Liver (tissue), 3 donors: ENCODE measurements around the gene LRRK1.

ENCODE experiments used
- EGR1 ChIP-seq, 2 donors: IDR thresholded peaks; 2 replicates each; pipeline ENCODE4 v1.6.1; 2016 to 2018; ENCODE audit warnings: antibody characterized with exemption in 2 of 2, low read depth in 2 of 2
- FOXA1 ChIP-seq: IDR thresholded peaks from 2 replicates; pipeline ENCODE4 v1.6.1; 2016; ENCODE audit warnings: antibody characterized with exemption
- HNF4G ChIP-seq: IDR thresholded peaks from 2 replicates; pipeline ENCODE4 v1.6.1; 2016; ENCODE audit warnings: antibody characterized with exemption
- NR2F2 ChIP-seq: IDR thresholded peaks from 2 replicates; pipeline ENCODE4 v1.6.1; 2016; ENCODE audit warnings: antibody characterized with exemption
- RAD21 ChIP-seq, 2 donors: IDR thresholded peaks; 2 replicates each; pipeline ENCODE4 v1.6.1; 2016; ENCODE audit warnings: antibody characterized with exemption in 2 of 2, mild to moderate bottlenecking in 2 of 2
- RXRA ChIP-seq, 2 donors: IDR thresholded peaks; 2 replicates each; pipeline ENCODE4 v1.6.1; 2017 to 2018; ENCODE audit warnings: antibody characterized with exemption in 2 of 2, mild to moderate bottlenecking in 1 of 2
- SP1 ChIP-seq: IDR thresholded peaks from 2 replicates; pipeline ENCODE4 v1.6.1; 2018; ENCODE audit warnings: antibody characterized with exemption, mild to moderate bottlenecking
- TAF1 ChIP-seq: conservative IDR thresholded peaks from 2 replicates; pipeline ENCODE4 v1.6.1; 2016; ENCODE audit warnings: antibody characterized with exemption, mild to moderate bottlenecking
- YY1 ChIP-seq: IDR thresholded peaks from 2 replicates; pipeline ENCODE4 v1.6.1; 2016; ENCODE audit warnings: antibody characterized with exemption, mild to moderate bottlenecking
- TF ChIP-seq, protein P1 (sequence below): fragments of 150-350 bp; IDR thresholded peaks from 2 replicates; pipeline ENCODE4 v1.5.1; 2017; ENCODE audit warnings: improper control_type of control experiment, low read depth, low read length; ENCODE audit not compliant: missing input control
- TF ChIP-seq, protein P2 (sequence below): IDR thresholded peaks from 2 replicates; pipeline ENCODE4 v1.6.1; 2016; ENCODE audit warnings: antibody characterized with exemption, mild to moderate bottlenecking
- TF ChIP-seq, protein P3 (sequence below): IDR thresholded peaks from 2 replicates; pipeline ENCODE4 v1.6.1; 2016; ENCODE audit warnings: antibody characterized with exemption
- TF ChIP-seq, protein P4 (sequence below): IDR thresholded peaks from 2 replicates; pipeline ENCODE4 v1.6.1; 2016; ENCODE audit warnings: antibody characterized with exemption
- donor health status: healthy.
- donor health status: healthy.

DNA sequence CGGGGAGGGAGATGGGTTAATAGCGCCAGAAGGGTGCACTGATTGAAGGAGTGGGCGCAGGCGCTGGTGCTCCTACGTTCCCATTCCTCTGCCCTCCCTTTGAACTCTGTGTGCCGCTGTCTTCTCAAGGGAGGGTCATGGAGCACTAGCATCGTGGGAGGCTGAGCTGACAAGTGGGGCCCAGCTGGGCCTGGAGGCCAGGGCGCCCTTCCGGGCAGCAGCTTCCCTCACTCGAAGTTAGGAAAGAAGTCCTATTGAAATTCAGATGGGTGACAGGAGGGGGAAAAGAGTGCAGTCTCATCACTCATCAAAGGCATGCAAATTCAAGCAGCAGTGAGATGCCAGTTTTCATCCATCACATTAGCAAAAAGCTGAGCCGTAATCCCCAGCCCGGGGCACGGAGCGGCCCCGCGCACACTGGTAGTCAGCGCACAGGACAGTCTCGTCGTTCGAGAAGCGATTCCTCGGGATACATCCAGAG lies 128.2 kb downstream of the LRRK1 start:
- TF ChIP-seq, protein P1, sequence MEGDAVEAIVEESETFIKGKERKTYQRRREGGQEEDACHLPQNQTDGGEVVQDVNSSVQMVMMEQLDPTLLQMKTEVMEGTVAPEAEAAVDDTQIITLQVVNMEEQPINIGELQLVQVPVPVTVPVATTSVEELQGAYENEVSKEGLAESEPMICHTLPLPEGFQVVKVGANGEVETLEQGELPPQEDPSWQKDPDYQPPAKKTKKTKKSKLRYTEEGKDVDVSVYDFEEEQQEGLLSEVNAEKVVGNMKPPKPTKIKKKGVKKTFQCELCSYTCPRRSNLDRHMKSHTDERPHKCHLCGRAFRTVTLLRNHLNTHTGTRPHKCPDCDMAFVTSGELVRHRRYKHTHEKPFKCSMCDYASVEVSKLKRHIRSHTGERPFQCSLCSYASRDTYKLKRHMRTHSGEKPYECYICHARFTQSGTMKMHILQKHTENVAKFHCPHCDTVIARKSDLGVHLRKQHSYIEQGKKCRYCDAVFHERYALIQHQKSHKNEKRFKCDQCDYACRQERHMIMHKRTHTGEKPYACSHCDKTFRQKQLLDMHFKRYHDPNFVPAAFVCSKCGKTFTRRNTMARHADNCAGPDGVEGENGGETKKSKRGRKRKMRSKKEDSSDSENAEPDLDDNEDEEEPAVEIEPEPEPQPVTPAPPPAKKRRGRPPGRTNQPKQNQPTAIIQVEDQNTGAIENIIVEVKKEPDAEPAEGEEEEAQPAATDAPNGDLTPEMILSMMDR = no peak
- TF ChIP-seq SP1 = no peak
- TF ChIP-seq RAD21 (IDR thresholded peaks at IDR 0.05) = no peak
- no peak for TF ChIP-seq EGR1 (IDR thresholded peaks at IDR 0.05; ENCODE audit: low read depth in 2 of 2)
- TF ChIP-seq FOXA1 = no peak
- TF ChIP-seq, protein P2, sequence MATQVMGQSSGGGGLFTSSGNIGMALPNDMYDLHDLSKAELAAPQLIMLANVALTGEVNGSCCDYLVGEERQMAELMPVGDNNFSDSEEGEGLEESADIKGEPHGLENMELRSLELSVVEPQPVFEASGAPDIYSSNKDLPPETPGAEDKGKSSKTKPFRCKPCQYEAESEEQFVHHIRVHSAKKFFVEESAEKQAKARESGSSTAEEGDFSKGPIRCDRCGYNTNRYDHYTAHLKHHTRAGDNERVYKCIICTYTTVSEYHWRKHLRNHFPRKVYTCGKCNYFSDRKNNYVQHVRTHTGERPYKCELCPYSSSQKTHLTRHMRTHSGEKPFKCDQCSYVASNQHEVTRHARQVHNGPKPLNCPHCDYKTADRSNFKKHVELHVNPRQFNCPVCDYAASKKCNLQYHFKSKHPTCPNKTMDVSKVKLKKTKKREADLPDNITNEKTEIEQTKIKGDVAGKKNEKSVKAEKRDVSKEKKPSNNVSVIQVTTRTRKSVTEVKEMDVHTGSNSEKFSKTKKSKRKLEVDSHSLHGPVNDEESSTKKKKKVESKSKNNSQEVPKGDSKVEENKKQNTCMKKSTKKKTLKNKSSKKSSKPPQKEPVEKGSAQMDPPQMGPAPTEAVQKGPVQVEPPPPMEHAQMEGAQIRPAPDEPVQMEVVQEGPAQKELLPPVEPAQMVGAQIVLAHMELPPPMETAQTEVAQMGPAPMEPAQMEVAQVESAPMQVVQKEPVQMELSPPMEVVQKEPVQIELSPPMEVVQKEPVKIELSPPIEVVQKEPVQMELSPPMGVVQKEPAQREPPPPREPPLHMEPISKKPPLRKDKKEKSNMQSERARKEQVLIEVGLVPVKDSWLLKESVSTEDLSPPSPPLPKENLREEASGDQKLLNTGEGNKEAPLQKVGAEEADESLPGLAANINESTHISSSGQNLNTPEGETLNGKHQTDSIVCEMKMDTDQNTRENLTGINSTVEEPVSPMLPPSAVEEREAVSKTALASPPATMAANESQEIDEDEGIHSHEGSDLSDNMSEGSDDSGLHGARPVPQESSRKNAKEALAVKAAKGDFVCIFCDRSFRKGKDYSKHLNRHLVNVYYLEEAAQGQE = no peak
- TF ChIP-seq, protein P3, sequence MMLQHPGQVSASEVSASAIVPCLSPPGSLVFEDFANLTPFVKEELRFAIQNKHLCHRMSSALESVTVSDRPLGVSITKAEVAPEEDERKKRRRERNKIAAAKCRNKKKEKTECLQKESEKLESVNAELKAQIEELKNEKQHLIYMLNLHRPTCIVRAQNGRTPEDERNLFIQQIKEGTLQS = no peak
- TF ChIP-seq, protein P4, sequence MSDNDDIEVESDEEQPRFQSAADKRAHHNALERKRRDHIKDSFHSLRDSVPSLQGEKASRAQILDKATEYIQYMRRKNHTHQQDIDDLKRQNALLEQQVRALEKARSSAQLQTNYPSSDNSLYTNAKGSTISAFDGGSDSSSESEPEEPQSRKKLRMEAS = no peak
- no peak for TF ChIP-seq TAF1
- no peak for TF ChIP-seq YY1
- TF ChIP-seq RXRA (IDR thresholded peaks at IDR 0.05) = no peak
- TF ChIP-seq NR2F2 = no peak
- no peak for TF ChIP-seq HNF4G
